Stimulated activated CD4-positive, alpha-beta T cell treated with anti-CD3 and anti-CD28 coated beads, Interleukin-1b, Interleukin-23, amount 100 ng/mL, for 48 hours (primary cell): Measurements from ENCODE around the gene EML1.

Experiments used
- DNase-seq: peaks from one replicate; pipeline ENCODE4 v3.0.0-alpha.2; 2020

The EML1 gene

GRCh38 chr14:99971087-99971940 is 178.1 kb downstream of the EML1 start:
- DNase-seq = peak; percentile 79

DNA sequence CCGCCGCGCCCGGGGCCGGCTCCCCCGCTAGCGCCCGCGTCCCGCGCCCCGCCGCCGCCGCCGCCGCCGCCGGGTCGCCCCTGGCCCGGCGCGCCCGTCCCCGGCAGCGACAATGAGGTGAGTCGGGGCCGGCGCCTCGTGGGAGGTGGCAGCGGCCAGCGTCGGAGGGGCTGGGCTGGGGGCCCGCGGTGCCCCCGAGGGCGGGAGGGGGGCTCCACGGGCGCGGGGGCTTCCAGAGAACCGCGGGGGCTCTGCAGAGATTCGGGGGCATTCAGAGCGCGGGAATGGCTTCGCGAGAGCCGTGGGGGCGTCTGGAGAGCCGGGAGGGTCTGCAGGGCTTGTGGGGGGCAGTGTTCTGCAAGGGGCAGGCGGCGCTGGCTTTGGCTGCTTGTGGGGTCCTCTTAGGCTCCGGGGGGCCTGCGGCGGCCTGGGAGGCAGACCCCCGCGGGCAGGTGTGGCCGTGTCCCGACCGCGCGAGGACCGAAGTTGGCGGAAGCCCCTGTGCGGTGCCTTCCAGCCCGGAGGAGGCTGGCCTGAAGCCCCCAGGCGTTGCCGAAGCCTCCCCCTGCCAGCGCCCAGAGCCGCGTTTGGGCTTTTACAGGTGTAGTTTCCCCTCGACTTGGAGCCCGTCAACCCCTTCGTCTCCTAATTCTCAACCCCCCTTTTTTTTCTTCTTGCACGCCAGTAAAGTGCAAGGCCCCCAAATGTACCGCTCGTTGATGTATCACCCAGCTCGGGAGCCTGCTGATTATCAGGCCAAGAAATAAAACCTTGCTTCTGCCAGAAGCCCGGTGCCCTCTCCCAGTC is 178.9 kb downstream of the EML1 start:
- no peak for DNase-seq

DNA sequence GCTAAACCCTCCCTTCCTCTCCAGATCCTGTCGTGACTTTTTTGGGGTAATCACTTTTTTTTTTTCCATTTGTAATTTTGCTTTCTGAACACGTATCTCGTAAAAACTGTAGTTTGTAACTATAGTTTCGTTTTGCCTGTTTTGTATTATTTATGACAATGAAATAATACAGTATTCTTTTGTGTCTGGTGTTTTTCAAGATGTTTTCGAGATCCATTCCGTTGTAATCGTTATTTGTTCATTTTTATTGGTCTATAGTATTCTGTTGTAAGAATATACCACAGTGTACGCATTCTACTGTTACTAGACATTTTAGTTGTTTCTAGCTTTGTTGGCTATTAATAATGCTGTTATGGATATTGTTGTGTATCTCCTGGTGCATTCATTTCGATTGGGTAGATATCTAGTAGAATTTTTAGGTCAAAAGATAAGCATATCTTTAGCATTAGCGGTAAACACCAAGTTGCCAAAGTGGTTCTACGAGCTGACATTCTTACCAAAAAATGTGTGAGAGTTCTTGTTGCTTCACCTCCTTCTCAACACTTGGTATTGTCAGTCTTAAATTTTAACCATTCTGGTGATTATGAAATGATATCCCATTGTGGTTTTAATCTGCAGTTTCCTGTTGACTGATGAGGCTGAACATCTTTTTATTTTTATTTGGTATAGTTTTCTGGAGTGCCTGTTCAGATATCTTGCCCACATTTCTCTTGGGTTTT is 179.7 kb downstream of the EML1 start:
- DNase-seq = no peak

DNA sequence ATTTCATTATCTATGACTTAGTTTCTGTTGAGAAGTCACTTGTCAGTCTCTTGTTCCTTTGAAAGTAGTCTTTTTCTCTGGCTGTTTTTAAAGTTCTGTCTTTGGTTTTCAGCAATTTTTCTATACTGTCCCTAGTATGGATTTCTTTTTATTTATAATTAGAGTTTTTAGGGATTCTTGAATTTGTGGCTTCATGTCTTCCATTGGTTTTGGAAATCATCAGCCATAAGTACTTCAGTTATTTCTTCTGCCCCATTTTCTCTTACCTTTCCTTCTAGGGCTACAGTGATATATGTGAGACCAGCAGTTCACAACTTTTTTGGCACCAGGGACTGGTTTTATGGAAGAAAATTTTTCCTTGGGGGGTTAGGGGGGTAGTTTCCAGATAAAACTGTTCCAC is 182.0 kb downstream of the EML1 start:
- DNase-seq = no peak

GRCh38 chr14:99976021-99976420 is 182.8 kb downstream of the EML1 start:
- no peak for DNase-seq

DNA sequence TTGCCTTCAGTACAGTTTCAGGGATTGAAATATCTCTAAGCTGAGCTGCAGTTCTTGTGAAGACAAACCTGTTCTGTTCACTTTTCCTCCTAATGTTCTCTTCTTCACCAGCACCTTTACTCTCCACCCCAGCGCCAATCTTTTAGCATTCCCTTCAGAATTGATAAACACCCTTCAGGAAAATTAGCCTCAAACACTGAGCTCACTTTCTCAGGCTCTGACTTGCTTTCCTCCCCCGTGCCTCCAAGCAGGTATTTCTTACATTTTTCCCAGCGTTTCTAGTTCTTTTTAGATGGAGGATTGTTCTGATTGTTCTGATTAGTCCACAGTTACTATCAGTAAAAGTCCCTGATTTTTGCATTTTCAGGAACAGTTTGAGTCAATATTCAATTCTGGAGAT is 183.5 kb downstream of the EML1 start:
- no peak for DNase-seq

DNA sequence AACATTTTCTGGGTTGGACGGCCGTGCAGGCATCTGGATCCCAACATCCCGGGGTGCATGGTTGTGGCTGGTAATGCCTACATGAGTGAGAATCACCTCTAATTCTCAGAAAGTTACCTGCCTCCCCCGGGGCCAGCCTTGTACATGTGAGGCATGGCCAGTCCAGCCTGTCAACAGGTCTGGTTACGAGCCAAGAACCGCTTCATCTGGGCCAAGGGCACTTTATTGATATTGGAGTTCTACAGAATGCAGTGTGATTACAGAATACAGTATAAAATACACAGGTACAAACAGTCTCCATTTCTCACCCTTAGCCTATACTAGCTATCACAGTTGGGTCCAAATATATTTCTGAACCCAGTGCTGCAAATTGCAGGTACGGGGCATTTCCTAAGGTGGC is 187.1 kb downstream of the EML1 start:
- no peak for DNase-seq

- DNase-seq = no peak
Observed at GRCh38 chr14:99981806-99982205, 188.6 kb downstream of the EML1 start.

DNA sequence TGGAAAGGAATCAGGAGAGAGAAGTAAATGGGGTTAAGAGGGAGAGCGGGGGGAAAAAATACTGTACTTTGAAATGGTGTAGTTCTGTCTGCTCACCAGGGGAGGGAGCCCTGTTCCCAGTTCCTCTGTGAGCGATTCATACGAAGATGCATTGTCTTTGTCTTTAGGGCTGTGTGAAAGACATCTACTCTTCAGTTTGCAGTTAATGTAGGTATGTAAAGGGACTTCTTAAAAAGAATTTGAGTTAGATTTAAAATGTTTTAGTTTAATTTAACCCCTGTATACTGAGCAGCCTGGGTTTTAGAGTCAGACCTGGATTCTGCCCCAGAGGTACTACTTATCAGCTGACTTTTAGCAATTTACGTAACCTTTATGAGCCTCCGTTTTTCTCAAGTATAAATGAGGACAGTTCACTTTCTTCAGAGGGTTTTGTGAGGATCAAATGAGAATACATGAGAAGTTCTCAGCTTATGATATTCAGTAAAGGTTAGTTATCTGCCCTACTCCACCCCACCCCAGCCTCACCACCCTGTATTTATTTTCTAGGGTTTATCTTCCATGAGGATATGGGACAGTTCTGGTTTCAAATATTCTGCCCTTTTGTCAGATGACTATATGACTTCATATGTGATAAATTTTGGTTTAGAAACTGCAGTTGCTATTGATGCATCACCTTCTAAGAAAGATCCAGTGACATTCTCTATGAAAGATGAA is 189.5 kb downstream of the EML1 start:
- peak; percentile 48 for DNase-seq

GRCh38 chr14:99983251-99984015 is 190.2 kb downstream of the EML1 start:
- DNase-seq = no peak

GRCh38 chr14:99984036-99984435 is 190.8 kb downstream of the EML1 start:
- no peak for DNase-seq

GRCh38 chr14:99986396-99986795 is 193.2 kb downstream of the EML1 start:
- DNase-seq = no peak

DNA sequence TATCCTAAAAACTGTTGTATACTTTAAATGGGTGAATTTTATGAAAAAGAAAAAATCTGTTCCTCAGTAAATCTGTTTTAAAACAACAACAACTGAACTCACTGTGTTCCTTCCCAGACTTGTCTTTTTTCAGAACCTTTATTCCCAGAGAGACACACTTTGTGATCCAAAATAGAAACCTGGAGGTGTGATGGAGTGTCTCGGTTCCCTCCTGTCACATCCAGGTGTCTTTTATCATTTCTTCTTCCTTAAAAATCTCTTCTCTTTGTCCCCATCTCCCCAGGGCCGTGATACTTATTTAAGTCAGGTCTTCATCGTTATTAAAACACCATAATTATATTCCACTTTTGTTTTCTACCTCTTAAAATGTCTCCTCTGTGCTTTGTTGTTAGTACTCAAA is 195.8 kb downstream of the EML1 start:
- DNase-seq = no peak

DNA sequence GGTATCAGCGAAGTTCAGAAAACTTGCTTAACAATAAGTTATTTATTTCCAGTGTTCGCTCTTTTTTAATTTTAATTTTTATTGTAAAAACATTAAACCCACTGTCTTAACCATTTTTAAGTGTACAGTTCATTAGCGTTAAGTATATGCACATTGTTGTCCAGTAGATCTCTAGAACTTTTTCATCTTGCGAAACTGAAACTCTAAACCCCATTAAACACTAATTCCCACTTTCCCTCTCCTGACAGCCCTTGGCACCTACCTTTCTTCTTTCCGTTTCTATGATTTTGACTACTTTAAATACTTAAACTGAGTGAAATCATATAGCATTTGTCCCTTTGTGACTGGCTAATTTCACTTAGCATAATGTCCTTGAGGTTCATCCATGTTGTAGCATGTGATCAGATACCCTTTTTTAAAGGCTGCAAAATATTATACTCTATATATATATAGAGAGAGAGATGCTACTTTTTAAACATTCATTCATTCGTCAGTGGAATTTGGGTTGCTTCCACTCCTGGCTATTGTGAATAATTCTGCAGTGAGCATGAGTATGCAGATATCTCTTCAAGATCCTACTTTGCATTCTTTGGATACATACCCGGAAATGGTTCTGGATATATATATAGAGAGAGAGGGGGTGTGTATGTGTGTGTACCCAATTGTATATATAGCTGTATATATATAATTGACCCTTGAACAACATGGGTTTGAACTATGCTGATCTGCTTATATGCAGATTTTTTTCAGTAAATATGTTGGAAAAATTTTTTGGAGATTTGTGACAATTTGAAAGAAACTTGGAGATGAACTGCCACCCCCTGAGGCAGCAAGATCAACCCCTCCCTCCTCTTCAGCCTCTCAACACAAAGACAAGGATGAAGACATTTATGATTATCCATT is 197.3 kb downstream of the EML1 start:
- no peak for DNase-seq

GRCh38 chr14:99991331-99991730 is 198.1 kb downstream of the EML1 start:
- DNase-seq = no peak
